Fibroblast of gingiva (primary cell): Measurements from ENCODE around the gene CDCA5.
"Not testable (repeated sequence)": the region's sequence is repeated elsewhere in the genome, so short reads cannot be mapped to it uniquely, and the experiment has no call there.

Experiments used
- DNase-seq: peaks from one replicate; pipeline ENCODE4 v3.0.0-alpha.2; 2011; ENCODE audit warnings: low read depth

The CDCA5 gene

GRCh38 chr11:65118891-65119669 lies 35.2 kb upstream of the CDCA5 start:
- not testable (repeated sequence) for DNase-seq

- DNase-seq = no peak
These were observed 34.4 kb upstream of the CDCA5 start for GRCh38 chr11:65118097-65118837.

GRCh38 chr11:65117206-65118096 lies 33.6 kb upstream of the CDCA5 start, which contains the start of gene ZNHIT2:
TSS of gene ZNHIT2 (minus strand) at chr11:65117701. CDS start at chr11:65117653, 48 bp downstream.
- peak; percentile 97 for DNase-seq

DNA sequence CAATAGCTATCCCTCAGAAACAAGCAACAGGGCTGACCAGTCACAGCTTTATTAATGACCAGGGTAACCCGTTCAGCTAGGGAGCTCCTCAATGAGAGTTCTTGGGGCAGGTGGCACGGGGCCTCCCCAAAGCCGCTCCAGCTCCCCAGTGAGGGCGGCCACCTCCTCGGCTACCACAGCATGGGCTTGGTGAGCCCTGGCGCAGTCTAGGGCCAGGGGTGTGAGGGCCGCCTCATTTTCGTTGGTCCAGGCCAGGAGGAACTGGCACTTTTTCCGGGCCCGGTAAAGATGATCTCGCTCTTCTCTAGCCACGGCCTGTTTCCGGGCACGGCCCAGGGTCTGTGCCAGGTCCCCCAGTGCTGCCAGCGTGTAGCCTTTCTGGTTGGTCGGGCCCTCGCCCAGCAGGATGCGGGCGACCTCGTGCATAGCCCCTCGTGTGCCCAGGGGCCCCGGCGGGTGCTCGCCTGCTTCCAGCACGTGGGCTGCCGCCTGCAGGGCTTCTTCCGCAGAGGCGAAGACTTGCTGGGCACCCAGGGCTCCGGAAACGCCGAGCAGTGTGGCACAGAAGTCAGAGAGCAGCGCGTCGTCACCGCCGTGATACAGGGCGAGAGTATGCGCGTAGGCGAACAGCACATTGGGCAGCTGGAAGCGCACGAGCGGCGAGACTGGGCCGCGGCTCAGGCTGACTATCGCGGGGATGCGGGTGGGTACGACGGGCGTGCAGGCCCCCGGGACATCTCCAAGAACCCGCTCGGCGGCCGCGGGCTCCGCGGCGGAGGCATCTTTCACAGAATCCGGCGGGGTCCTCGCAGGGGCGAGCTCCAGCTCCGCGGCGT lies 32.7 kb upstream of the CDCA5 start:
- peak; percentile 40 for DNase-seq

DNA sequence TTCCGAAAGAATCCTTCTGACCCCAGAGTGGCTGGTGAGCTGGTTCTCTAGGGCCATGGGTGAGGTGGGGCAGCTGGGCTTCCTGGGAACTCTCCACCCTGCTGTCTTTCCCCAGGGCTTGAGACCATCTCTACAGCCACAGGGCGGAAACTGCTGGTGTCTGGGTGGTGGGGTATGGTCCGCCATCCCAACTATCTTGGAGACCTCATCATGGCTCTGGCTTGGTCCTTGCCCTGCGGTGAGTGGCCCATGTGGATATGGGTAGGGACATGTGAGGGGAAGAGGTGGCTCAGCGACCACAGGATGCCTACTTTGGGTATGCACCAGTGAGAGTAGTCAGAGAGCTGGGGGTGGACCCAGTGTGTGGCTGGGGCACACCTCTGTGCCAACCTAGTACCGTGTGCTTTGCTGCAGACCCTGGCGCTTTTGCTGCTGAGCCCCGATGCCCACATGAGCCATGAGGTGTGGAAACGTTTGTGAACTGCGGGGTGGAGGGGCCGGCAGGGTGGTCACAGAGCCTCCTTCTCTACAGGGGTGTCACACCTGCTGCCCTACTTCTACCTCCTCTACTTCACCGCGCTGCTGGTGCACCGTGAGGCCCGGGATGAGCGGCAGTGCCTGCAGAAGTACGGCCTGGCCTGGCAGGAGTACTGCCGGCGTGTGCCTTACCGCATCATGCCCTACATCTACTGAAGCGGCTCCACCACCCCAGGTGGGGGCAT lies 31.7 kb upstream of the CDCA5 start:
- no peak for DNase-seq

- DNase-seq = no peak
These were observed 30.8 kb upstream of the CDCA5 start for GRCh38 chr11:65114538-65115171.

- DNase-seq = no peak
These were observed 30.0 kb upstream of the CDCA5 start for GRCh38 chr11:65113839-65114238.

- DNase-seq = no peak
These were observed 29.5 kb upstream of the CDCA5 start for GRCh38 chr11:65113361-65113756.

DNA sequence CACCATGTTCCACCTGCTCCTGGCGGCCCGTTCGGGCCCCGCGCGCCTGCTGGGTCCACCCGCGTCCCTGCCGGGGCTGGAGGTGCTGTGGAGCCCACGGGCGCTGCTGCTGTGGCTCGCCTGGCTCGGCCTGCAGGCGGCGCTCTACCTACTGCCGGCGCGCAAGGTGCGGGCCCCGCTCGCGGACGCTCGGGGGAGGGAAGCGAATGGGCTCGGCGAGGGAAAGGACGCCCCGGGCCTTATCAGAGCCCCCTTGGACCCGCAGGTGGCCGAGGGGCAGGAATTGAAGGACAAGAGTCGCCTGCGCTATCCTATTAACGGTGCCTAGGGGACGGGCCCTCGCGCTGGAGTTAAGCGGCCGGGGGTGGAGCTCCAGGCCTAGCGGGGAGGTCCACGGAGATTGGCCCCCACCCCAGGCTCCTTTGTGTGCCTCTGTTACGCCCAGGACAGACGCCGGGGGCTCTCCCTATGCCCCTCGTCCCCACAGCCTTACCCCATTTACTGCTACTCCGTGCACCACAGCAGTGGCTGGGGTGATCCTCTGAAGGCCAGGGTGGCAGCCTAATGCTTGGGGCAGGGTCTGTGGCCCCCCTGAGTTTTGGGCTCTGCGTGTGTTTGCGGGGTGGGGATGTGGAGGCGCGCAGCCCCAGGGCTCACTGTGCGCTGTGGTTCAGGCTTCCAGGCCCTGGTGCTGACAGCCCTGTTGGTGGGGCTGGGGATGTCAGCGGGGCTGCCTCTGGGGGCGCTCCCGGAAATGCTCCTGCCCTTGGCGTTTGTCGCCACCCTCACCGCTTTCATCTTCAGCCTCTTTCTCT lies 28.9 kb upstream of the CDCA5 start:
- no peak for DNase-seq

- DNase-seq = peak; percentile 86
These were observed 28.1 kb upstream of the CDCA5 start, which contains the start of gene TM7SF2 for GRCh38 chr11:65111744-65112545. TSS of gene TM7SF2 (plus strand) at chr11:65111872. CDS start at chr11:65112016, 144 bp downstream.

DNA sequence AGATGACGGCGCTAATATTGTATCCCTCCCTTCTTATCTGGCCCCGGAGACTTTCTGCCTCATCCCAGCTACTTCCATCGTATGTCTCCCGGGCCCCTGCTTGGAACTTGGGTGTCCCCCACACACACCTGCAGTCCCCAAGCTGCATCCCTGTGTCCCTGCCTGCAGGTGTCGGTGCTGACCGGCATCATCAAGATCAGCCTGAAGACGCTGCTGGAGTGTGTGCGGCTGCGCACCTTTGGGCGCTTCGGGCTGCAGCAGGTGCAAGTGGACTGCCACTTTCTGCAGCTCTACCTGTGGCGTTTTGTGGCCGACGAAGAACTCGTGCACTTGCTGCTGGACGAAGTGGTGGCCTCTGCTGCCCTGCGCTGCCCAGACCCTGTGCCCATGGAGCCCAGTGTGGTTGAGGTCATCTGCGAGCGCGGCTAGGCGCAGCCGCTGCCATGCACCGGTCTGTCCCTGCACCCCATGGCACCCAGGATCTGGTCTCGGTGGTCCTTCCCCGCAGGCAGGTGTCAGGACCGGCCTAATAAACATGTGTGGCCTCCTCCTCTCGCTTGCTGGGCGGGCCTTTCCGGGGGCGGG lies 27.4 kb upstream of the CDCA5 start:
- DNase-seq = no peak

DNA sequence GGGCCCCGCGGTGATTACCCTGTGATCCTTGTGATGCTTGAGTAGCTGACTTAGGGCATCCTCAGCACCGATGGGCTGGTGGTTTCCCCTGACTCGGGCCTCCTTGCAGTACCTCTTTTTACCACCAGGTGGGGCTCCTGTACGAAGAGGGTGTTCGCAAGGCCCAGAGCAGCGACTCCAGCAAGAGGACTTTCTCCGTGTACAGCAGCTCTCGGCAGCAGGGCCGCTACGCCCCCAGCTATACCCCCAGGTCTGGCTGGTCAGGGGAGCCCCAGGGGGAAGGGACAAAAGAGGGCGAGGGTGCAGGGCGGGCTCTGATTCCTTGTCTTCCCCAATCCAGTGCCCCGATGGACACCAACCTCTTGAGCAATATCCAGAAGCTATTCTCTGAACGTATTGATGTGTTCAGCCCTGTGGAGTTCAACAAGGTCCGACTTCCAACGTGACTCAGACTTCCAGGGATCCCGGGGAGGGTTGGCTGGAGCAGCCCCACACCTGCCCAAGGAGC lies 26.6 kb upstream of the CDCA5 start:
- DNase-seq = peak; percentile 67

DNA sequence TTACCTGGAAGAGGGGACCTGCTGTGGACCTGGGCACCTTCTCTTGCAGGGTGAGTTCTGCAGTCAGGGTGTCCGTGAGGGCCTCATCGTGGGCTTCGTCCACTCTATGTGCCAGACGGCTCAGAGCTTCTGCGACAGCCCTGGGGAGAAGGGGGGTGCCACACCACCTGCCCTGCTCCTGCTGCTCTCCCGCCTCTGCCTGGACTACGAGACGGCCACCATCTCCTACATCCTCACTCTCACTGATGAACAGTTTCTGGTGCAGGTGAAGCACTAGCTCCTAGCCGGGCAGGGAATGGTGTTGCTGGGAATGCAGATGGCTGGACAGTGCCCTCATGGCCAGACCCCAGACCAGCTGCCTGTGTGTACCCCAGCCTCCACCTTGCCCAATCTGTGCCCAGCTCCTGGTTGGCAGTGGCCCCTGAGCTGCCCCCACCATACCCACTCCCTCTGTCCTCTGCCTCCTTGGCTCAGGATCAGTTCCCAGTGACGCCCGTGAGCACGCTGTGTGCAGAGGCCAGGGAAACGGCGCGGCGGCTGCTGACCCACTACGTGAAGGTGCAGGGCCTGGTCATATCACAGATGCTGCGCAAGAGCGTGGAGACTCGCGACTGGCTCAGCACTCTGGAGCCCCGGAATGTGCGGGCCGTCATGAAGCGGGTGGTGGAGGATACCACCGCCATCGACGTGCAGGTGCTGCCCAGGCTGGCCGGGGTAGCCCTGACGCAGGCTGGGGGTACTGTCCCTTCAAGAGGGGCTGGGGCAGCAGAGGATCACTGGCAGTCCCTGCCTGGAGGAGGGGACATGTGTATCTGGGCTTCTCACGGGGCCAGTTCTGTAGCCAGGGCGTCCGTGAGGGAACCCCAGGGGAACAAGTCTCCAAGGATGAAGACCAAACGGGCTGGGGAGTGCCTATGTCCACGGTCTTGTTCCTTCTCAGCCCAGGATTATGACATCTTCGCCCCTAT lies 25.7 kb upstream of the CDCA5 start:
- no peak for DNase-seq

DNA sequence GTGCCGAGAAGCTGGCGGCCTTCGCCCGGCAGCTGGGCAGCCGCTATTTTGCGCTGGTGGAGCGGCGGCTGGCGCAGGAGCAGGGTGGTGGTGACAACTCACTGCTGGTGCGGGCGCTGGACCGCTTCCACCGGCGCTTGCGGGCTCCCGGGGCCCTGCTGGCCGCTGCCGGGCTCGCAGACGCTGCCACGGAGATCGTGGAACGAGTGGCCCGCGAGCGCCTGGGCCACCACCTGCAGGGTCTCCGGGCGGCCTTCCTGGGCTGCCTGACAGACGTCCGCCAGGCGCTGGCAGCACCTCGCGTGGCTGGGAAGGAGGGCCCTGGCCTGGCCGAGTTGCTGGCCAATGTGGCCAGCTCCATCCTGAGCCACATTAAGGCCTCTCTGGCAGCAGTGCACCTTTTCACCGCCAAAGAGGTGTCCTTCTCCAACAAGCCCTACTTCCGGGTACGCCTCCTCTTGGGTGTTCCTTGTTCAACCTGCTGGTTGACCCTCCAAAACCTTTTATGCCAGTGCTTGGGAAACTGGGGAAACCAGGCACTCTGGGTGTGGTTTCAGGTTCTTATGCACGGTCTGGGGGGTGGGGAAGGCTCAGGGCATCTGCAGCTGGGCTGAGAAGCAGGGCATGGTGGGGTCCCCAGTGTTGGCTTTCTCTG lies 24.8 kb upstream of the CDCA5 start:
- no peak for DNase-seq

- no peak for DNase-seq
These were observed 24.1 kb upstream of the CDCA5 start for GRCh38 chr11:65107751-65108468.
